GM19438 (cell line): ENCODE measurements around the gene IFIT2.

Experiments used
- ATAC-seq: cut with Tn5 transposase; IDR thresholded peaks from one replicate; pipeline ENCODE4 v1.9.1; 2021; ENCODE audit warnings: low read depth; ENCODE audit not compliant: unreplicated experiment

IFIT2 gene

DNA sequence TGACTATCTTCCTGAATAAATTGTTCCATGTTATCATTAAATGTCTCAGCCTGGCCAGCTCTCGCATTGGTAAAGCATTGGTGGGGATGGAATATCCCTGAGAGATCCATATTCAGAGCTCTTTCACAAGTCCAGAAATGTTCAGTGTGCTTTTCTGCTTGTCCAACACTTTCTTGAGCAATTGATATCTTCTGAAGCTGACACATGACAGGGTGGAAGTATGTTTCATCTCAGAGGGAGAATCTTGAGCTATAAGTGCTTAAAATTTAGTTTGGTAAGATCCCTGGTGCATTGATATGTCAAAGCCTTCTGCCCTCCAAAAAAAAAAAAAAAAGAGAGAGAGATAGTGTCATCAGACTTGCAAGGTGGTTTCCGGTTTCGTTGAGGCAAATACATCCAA is 33.4 kb downstream of the IFIT2 start:
- no peak for ATAC-seq

DNA sequence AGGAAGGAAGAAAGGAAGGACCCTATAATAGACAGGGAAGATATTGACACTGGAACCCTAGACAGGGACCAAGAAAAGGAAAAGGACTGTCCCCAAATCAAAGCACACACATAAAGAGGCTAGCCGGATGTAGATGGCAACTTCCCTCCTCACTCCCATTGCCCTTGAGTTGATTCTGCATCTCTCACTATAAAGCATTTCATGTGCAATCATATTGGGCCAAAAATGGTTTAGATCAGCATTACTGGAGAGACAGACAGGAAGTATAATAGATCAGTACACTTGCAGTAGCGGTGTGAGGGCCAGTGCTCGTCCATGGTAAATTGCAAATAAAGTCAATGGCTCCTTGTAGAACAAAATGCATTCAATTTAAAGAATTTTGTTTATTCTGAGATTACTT is 34.4 kb downstream of the IFIT2 start:
- no peak for ATAC-seq

DNA sequence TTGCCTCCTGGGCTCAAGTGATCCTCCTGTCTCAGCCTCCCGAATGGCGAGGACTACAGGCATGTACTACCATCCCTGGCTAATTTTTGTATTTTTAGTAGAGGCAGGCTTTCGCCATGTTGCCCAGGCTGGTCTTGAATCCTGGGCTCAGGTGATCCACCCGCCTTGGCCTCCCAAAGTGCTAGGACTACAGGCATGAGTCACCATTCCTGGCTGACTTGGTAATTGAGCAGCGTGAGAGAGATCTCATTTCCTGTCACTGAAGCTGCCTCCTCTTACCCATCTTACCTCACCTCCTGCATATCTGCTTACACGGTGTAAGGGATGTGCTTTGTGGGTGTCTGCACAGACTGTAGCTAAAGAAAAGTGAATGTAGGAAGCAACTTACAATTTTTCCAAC is 35.6 kb downstream of the IFIT2 start:
- no peak for ATAC-seq

DNA sequence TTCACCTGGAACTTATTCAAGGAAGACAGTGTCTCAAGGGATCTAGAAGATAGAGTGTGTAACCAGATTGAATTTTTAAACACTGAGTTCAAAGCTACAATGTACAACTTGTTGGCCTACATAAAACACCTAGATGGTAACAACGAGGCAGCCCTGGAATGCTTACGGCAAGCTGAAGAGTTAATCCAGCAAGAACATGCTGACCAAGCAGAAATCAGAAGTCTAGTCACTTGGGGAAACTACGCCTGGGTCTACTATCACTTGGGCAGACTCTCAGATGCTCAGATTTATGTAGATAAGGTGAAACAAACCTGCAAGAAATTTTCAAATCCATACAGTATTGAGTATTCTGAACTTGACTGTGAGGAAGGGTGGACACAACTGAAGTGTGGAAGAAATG is 36.9 kb downstream of the IFIT2 start:
- ATAC-seq, result no peak

DNA sequence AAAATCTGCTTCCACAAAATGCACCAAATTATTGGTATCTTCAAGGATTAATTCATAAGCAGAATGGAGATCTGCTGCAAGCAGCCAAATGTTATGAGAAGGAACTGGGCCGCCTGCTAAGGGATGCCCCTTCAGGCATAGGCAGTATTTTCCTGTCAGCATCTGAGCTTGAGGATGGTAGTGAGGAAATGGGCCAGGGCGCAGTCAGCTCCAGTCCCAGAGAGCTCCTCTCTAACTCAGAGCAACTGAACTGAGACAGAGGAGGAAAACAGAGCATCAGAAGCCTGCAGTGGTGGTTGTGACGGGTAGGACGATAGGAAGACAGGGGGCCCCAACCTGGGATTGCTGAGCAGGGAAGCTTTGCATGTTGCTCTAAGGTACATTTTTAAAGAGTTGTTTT is 38.0 kb downstream of the IFIT2 start:
- no peak for ATAC-seq

DNA sequence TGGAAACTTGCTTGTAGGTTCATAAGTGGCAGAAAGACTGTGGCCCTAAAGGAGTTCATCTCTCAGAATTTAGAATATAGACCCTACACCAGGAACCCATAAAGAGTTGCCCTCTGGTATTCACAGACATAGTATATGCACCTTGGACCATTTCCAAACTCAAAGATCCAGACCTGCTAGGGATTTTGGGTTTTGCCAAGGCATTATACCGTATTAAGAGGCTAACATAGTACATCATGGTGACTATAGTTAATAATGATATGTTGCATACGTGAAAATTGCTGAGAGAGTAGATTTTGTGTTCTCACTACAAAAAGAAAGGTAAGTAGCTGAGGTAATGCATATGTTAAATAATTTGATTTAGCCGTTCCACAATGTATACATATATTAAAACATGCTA is 39.8 kb downstream of the IFIT2 start:
- no peak for ATAC-seq

DNA sequence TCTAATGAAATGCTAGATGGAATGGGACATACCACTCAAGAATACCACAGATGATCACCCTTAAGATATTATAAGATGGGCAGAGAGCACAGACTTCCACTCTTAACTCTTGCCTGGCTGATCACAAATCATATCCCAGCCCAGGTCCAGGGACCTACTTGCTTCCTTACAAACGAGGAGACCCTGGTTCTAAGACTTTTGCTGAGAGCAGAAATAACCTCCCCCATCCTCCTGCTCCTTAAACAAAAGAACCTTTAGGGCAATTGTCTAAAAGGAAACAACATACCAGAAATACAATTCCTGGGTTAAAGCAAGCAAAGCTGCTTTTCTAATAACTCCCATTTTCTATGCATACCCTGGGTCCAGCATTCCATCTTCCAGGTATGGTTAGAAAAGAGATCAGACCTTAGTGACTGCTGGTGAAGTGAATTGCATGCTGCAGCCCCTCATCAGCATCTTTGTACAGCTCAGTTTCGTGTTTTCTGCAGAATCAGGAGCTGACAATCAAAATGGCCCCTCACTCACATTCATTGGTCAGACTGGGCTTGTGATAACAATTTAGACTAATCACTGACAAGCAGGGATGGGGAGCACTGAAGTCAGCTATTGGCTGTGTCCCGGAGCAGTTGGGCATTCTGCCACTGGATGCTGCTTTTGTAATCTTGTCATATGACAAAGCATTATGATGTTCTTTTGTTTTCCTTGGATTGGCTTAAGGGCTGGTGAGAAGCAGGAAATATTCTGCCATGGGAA is 40.5 kb downstream of the IFIT2 start:
- ATAC-seq, result no peak

DNA sequence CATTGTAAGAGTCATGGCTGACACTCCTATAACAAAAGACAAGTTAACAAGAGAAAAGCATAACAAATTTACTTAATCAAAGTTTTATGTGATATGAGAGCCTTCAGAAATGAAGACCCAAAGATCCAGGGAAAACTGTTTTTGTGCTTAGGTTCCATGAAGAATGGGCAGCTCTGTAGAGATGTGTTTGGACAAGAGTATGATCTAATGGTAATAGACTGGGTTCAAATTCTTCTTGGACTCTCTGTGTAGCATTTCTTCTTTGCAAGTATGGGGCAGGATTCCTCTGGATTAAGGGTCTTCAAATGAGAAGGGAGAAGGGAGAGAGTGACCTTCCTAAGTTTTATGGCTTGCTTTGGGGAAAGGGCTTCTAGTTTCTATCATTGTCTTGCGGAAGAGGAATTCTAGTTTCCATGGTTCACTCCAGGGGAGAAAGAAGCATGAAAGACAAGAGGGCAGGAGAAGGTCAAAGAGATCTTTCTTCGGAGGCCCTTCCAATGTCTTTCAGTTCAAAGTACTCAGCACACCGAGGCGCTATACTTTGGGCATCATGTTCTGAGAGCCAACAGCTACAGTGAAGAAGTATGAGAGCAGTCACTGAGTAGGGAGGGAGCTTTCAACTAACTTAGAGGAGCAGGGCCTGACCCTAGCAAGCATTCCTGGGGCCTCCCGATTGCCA is 41.4 kb downstream of the IFIT2 start:
- ATAC-seq, result no peak

DNA sequence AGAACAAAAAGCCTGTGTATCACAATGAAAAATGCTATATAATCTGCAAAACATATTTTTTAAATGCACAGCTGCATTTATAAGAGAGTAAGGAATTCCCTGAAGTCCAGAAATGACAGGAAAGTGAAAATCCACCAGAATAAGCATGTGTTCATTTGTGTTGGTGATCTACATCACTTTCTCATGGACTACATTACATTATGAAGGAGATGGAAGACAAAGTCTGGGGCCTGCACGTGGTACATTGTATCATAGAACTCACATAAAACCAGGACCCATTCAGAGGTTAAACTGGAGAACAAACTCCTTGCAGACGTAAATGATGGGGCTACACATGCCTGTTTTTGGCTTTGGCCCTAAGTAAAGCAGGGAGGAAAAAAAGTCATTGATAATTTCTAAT is 42.3 kb downstream of the IFIT2 start:
- no peak for ATAC-seq

DNA sequence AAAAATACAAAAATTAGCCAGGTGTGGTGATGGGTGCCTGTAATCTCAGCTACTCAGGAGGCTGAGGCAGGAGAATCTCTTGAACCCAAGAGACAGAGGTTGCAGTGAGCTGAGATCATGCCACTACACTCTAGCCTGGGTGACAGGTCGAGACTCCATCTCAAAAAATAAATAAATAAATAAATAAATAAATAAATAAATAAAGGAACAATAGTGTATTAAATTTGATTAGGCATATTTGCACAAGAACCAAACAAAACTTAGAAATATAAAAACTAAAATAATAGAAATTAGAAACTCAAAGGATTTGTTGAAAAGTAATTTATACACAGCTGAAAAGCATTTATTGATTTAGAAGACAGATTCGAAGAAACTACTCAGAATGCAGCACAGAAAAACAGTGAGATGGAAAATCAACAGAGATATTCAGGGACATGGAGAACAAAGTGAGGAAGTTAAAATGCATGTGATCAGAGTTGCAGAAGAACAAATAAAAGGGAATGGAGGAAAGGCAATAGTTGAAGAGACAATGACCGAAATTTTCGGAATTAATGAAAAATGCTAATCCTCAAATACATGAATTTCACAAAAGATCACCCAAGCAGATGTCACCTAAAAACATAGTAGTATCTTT is 43.6 kb downstream of the IFIT2 start:
- ATAC-seq, result no peak

DNA sequence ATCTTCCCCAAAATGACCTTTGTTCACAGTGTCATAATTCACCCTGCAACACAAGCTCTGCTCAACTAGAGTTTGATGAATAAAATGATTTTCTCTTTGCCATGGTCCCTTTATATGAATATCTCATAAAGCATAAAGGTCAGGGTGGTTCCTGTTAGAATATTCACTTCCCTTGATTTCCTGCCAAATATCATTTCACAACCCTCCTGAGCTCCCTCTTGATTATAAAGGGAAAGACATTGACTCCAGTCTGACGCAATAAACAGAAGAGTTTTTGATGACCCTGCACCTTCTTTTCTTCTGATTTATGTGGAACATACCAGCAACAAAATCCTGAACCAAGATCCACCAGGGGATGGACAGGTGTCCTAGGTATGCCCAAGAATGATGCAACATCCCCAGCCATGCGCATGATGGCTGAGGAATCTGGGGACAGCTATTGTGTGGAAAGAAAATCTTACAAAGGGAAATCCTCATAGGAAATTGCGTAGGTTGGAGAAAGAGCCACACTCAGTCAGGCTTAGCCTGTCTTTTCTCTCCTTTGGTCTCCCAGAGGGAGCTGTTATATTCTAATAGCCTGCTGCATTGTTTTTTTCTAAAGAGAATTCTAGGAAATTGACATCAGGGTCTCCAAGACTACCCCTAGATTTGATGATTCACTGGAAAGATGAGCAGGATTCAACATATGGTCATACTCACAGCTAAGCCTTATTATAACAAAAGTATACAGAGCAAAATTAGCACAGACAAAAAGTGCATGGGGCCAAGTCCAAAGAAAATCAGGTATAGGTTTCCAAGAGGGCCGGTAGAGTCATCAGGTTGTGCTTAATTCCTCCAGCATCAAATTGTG is 44.8 kb downstream of the IFIT2 start:
- ATAC-seq, result no peak

DNA sequence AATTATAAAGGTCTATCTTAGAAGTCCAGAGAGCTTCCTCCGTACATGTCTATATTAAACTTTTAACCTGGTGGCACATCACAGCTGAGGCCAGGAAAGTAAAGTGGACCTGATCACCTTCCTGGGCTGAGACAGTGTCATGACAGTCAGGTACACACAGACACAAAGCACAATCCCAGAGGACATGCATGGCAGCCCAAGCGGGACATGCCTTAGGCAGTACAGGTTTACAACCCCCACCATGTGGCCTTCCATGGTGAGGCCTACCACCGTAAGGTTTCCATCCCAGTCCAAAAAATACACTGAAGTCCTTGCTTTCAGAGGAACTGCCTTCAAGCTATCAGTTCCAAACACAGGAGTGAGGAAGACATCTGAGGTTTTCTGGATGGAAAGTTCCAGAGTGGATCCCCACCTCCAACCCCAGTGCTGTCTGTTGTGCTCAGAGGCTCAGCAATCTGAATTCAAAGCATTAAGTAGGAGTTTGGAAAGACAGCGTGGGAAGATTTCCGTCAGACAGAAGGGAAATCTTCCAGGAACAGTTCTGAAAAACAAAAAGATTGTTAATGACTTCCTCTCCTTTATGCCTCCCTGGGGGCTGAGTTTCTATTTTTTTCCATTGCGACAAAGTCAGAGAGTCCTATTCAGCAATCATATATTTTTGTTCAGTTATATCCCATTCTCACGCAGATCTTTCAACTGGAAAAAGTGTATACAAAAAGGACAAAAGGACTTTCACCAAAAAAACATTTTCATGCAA is 46.0 kb downstream of the IFIT2 start:
- no peak for ATAC-seq

DNA sequence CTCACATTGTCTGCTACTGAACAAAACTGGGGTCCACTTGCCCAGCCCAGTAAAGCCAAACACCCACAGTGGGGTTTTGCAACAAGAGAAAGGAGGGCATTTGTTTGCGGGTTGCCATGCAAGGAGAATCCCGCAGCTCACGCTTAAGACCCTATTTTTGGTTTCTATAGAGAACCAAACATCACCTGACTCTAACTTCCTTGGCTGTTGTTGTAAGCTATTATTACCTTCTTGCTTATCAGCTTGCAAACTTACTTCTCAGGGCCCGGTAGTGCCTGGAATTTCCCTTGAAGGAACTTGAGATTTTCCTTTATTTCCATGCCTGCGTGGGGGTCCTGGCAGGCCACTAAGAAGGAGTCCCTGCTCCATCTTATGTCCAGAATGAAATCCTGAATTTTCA is 46.6 kb downstream of the IFIT2 start:
- no peak for ATAC-seq

DNA sequence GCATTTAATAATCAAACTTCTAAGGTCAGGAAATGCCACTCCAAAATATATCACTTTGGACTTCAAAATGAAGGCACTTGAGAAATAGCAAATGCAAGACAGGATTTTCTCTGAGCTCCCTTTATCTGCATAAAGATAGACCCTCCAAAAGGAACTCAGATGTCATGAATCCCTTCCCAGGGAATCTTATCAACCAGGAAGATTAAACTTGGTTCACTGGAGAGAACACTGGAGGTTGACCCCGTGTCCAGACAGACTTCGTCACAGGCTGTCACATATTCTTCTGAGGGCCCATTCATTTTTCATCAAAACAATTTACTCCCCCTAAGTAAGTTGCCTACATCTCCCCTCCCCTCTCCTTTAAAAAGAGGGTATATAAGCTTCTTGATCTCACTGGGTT is 47.1 kb downstream of the IFIT2 start:
- ATAC-seq, result no peak

DNA sequence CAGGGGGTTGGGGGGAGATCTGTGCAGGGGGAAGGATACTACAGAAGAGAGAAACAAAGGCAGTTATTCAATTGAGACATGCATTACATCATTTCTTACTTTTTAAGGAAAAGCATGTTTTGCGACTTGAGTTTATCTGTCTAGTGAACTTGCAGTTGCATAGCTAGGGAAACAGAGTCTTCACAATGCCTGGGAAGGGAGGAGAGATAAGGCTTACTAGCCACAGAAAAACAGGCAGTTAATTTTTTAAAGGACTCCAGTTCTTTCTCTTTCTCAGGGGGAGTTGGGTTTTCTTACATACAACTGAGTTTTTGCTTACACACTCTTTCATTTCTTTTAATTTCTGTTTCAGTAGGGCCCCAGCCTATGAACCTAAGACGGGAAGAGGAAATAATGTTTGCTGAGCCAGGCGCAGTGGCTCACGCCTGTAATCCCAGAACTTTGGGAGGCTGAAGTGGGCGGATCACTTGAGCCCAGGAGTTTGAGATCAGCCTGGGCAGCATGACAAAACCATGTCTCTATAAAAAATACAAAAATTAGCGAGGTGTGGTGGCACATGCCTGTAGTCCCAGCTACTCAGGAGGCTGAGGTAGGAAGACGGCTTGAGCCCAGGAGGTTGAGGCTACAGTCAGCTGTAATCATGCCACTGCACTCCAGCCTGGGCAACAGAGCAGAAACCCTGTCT is 48.9 kb downstream of the IFIT2 start:
- ATAC-seq, result peak; percentile 38

DNA sequence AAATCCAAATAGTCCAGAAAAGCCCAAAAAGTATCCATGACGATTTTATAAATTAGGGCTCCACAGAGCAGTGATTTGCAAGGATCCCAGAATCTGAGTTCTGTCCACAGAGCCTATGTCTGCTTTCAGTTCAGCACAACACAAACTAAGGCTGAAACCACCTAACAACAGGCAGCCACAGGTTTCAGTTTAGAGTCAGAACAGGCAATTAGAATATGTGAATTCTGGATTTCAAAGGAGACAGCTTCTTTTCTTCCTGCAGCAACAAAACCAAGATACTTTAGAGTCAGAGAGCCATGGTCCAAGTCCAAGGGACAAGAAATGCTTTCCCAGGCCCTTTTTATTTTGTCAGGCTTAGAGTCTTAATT is 49.5 kb downstream of the IFIT2 start:
- peak; percentile 82 for ATAC-seq

DNA sequence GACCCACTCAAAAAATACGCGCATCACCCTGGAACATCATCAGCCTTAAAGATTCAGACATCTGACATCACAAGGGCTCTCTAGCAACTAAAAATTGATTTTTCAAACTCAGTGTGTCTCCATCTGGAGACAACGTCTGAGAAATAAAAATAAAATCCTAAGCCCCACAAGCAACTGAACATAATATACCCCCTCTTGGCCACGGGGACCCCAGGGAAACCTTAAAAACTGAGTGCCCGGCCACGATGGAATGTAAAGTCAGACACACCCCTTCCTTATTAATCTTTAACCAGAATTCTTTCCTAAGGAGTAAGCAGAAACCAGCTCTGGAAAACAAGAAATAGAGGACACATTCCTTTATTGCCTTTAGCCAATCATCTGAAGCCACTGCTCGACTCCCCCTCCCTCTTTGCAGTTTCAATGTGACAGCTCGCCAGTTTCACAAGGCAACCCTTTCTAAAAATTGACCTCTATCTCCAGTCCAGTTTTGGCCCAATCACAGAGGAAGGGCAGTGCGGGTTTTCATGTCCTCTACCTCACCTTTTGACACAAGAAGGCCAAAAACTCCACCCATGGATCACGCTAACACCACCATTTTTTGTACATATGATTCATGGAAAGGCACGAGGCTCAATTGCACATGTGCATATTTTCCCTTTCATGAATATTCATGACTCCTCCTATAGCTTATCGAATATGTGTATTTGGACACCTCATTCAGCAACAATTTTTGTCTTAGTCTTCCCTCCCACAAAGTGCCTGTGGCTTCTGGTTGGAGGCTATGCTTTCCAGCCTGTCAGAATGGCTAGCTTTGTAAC is 50.1 kb downstream of the IFIT2 start:
- peak; percentile 46 for ATAC-seq

DNA sequence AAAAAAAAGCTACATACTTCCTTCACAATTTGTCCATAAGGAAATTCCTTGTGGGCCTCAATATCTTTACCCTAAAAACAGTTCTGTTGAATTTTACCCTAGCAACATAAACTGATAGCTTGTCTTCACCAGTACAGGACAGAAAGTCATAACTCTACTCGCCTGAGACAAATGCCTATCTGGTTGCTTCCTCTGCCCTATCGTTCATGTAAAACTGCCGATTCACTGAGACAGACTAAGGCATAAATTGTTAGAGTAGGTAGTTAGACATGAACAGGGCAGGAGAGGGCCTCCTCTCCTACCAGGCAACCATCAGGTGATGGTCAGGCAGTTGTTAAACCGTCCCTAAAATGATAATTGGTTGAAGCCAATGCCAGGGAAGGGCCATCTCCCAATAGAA is 51.0 kb downstream of the IFIT2 start:
- ATAC-seq, result no peak

DNA sequence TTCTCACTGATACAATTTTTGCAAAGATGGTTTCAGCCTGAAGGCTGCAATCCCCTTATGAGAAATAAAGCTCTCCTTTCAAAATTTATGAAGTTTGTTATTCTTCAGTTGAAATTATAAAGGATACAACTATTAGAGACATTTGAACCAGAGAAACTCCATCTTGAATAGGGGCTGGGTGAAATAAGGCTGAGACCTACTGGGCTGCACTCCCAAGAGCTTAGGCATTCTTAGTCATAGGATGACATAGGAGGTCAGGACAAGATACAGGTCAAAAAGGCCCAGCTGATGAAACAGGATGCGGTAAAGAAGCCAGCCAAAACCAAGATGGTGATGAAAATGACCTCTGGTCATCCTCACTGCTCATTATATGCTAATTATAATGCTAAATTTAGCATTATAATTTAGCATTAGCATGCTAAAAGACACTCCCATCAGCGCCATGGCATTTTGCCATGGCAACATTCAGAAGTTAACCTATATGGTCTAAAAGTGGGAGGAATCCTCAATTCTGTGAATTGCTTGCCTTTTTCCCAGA is 53.6 kb downstream of the IFIT2 start:
- ATAC-seq, result no peak
